ENCODE measurements around the gene ICAM4.
A peak's percentile ranks its signal among the peaks of the same experiment; 100 is the strongest.

Gene ICAM4

GRCh38 chr19:10291554-10292205 is 4.9 kb downstream of the ICAM4 start:
- no peak for DNase-seq

DNA sequence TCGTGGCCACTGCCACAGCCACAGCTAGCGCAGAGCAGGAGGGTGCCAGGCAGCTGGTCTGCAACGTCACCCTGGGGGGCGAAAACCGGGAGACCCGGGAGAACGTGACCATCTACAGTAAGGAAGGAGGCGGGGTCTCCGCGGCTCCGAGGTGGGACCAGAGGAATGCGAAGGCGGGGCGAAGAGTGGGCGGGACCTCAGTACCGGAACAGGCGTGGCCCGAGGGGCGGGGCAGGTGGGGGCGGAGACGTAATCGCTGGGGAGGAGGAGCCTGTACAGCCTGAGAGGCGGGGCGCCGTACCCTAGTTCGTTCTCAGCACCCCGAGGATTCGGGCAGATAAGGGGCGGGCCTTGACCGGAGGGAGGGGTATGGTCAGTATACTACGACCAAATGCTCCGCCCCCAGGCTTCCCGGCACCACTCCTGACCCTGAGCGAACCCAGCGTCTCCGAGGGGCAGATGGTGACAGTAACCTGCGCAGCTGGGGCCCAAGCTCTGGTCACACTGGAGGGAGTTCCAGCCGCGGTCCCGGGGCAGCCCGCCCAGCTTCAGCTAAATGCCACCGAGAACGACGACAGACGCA is 5.5 kb downstream of the ICAM4 start:
- no peak for DNase-seq

GRCh38 chr19:10292789-10293636 is 6.3 kb downstream of the ICAM4 start:
- no peak for DNase-seq

- no peak for DNase-seq
These were observed 7.0 kb downstream of the ICAM4 start for GRCh38 chr19:10293637-10294367.

- DNase-seq, result no peak
These were observed 7.6 kb downstream of the ICAM4 start for GRCh38 chr19:10294368-10294697.

- DNase-seq, result no peak
These were observed 8.6 kb downstream of the ICAM4 start for GRCh38 chr19:10295305-10295846.

GRCh38 chr19:10295847-10296591 is 9.3 kb downstream of the ICAM4 start:
- no peak for DNase-seq

- DNase-seq, result no peak
These were observed 13.0 kb downstream of the ICAM4 start for GRCh38 chr19:10299545-10300458.

- no peak for DNase-seq
These were observed 18.5 kb downstream of the ICAM4 start for GRCh38 chr19:10305139-10305806.

DNA sequence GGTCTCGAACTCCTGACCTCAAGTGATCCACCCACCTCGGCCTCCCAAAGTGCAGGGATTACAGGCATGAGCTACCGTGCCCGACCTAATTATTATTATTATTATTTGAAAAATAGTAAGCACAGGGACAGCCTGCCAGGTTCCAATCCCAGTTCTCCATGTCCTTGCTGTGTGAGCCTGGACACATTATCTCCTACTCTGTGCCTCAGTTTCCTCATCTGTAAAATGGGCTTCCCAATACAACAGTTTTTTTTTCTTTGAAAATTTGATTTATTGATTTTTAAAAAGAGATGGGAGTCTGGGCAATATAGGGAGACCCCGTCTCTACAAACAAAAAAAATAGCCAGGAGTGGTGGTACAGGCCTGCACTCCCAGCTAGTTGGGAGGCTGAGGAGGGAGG is 19.6 kb downstream of the ICAM4 start:
- no peak for DNase-seq

GRCh38 chr19:10309423-10309822 is 22.7 kb downstream of the ICAM4 start, which contains the start of gene ZGLP1:
ZGLP1 (minus strand) TSS chr19:10309815.
- no peak for DNase-seq

- peak; percentile 88 for DNase-seq
These were observed 28.8 kb downstream of the ICAM4 start, which contains the start of gene FDX2 for GRCh38 chr19:10315335-10316214. FDX2 (minus strand) TSS chr19:10316015; CDS start chr19:10315996, 19 bp downstream.

DNA sequence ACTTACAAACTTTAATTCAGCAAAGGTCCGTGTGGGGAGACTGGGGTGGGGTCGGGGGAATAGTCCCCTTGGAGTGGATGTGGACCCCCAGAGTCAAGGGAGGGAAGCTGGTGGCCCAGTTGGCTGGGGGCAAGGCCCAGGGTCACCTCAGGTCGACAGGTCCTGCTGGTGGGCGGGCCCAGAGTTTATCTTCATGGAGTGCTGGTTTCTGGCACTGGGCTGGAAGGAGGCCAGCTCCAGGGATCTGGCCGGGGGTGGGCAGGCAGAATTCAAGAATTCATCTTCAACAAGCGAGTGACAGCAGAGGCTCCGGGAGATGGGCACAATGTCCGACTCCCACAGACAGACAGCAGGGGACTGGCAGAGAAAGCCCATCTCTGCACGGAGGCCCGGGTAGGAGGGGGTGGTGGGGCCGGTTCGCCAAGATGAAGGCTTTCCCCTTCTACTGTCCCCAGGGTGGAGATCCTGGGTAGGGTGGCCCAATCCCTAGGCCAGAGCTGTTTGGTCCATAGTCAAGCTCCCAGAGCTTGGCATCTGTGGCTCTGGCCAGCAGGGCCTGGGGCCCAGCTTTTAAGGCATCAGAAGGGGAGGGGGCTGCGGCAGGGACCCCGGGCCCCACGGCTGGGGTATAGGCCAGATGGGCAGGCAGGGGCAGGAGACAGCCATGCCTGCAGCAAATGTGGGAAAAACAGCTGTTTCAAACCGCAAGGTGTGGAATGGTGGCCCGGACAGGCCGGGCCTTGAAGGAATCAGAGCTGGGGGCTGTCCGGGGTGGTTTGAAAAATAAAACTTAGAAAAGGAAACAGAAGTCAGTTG is 29.7 kb downstream of the ICAM4 start:
- DNase-seq, result no peak

DNA sequence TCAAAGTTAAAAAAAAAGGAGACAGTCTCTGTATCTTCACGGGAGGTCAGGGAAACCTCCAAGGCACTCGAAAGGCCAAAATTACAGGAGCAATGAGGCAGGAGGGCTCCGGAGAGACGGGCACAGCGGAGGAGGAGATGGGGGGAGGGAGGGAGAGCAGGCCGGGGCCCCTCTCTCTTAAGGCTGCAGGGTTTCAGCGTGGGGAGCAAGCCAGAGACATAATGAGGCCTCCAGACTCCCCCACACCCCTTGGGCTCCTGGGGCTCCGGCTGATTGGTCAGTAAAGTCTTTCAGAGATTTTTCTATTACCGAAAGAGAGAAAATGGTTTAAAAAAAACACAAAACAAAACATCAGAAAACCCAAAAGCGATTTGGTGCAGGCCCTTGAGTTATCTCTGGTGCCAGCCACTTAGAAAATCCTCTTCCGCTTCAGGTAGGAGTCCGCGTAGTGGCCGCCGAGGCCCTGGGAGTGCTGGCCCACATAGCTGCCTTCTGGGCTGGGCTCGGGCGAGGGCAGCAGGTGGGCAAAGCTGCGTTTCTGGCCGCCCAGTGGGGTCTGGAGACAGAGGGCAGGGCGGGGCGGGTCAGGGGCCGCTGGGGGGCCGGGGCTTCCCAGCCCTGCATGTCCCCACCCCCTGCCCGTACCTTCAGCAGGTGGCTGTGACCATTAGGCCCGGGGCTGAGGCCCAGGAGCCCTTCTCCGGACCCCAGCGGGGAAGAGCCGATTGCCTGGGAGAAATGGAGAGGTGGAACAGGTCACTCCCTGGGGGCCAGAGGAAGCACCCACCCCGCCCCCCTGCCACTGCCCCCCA is 30.5 kb downstream of the ICAM4 start:
- no peak for DNase-seq

- no peak for DNase-seq
These were observed 31.2 kb downstream of the ICAM4 start for GRCh38 chr19:10317857-10318462.

DNA sequence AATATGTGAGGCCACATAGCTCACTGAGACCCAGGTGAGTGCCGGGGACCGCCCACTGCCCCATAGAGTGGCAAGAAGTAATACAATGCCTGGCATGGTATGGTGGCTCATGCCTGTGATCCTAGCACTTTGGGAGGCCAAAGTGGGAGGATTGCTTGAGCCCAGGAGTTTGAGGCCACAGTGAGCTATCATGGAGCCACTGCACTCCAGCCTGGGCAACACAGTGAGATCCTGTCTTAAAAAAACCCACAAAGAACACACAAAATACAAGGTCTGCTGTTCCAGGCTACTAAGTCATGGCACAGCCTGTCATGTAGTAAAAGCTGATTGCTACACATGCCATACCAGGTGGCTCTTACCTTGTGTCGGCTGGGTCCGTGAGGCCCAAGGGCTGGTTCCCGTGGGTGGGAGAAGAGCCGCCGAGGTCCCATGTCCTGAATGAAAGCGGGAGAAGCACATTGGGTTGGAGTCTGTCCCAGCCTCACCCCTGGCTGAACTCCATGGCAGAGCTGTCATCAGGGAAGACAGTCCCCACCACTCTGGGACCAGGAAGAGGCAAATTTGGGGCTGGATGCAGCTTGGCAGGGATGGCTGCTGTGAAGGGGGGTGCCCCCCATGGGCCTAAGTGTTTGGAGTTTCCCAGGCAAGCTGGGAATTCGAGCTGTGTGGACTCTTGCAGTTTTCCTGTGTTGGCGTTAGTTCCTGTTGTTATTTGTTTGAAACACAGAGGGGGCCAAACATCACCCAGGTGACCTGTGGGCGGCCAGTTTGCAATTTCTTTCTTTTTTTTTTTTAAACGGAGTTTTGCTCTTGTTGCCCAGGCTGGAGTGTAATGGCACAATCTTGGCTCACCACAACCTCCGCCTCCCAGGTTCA is 32.3 kb downstream of the ICAM4 start:
- DNase-seq, result no peak
